Gastroesophageal sphincter (tissue), 4 donors: ENCODE results near the gene USF3. TPM values are rescaled to one million over a fixed set of nuclear protein-coding genes. Genes with fewer than 3 reads are reported as not detected.
A peak's percentile ranks its signal among the peaks of the same experiment; 100 is the strongest.

ENCODE experiments used
- ATAC-seq: fragments of 150-250 bp; one replicate; pipeline ENCODE4 v1.9.1; 2016; ENCODE audit warnings: mild to moderate bottlenecking, moderate library complexity
- H3K27ac ChIP-seq, 4 donors: fragments of 200-600 bp; sonication (generic) in 3 of 4; 1 replicate in 3 of 4; 2 replicates in 1 of 4; pipeline ENCODE4 v1.5.1; 2016 to 2019
- H3K27me3 ChIP-seq: fragments of 200-600 bp; sonication (generic); one replicate; pipeline ENCODE4 v1.5.1; 2019
- H3K36me3 ChIP-seq, 2 donors: fragments of 200-600 bp; sonication (generic); one replicate each; pipeline ENCODE4 v1.5.1; 2019; ENCODE audit warnings: control low read depth in 1 of 2
- H3K4me1 ChIP-seq, 3 donors: fragments of 200-600 bp; sonication (generic); 1 replicate in 2 of 3; 2 replicates in 1 of 3; pipeline ENCODE4 v1.5.1; 2016 to 2019; ENCODE audit warnings: control low read depth in 2 of 3
- H3K4me3 ChIP-seq, 2 donors: fragments of 200-600 bp; sonication (generic); one replicate each; pipeline ENCODE4 v1.5.1; 2019; ENCODE audit warnings: mild to moderate bottlenecking in 1 of 2, moderate library complexity in 1 of 2
- H3K9me3 ChIP-seq, 3 donors: fragments of 200-600 bp; sonication (generic); one replicate each; pipeline ENCODE4 v1.5.1; 2017 to 2019; ENCODE audit warnings: control low read depth in 2 of 3
- CTCF ChIP-seq, 4 experiments: fragments of 200-600 bp in 2 of 4; fragments of 450-650 bp in 2 of 4; sonication (generic) in 1 of 4; IDR thresholded peaks; one replicate each; pipeline ENCODE4 v1.5.1; 2017 to 2019; ENCODE audit warnings: antibody characterized with exemption in 4 of 4, mild to moderate bottlenecking in 2 of 4, moderate library complexity in 2 of 4
- EP300 ChIP-seq: sonication (generic); formaldehyde crosslinking; IDR thresholded peaks from one replicate; pipeline ENCODE4 v1.6.1; 2017; ENCODE audit warnings: antibody characterized with exemption, mild to moderate bottlenecking
- POLR2A ChIP-seq, 2 donors: fragments of 450-650 bp; IDR thresholded peaks; one replicate each; pipeline ENCODE4 v1.6.1; 2017; ENCODE audit warnings: antibody characterized with exemption in 2 of 2, mild to moderate bottlenecking in 2 of 2, moderate library complexity in 1 of 2
- POLR2AphosphoS5 ChIP-seq: sonication (generic); formaldehyde crosslinking; IDR thresholded peaks from one replicate; pipeline ENCODE4 v1.6.1; 2017; ENCODE audit warnings: antibody characterized with exemption
- WGBS, 2 donors: methylation state at CpG; one replicate each; pipeline ENCODE4 v1.1.5; 2018; ENCODE audit warnings: low coverage in 1 of 2; 5-methylcytosine and 5-hydroxymethylcytosine counted together
- total RNA-seq, 4 donors: library from RNA; depleted of rRNA; stranded (reverse); fragments of >200 nt; gene quantifications; one replicate each; pipeline ENCODE4 v1.1.0, GENCODE V29; 2016

Gene USF3
- 10 to 100 TPM; 27.3 to 33.2 (median 29.6) TPM for total RNA-seq

- H3K27ac ChIP-seq: peak within 1 kb of the TSS; percentile 98 to 100 (median 100)
- TF ChIP-seq CTCF (IDR thresholded peaks at IDR 0.05): peak in 1 of 4 experiments; percentile 47
- TF ChIP-seq POLR2A (IDR thresholded peaks at IDR 0.05): peak; percentile 50 to 66
- no peak for TF ChIP-seq EP300
- H3K27me3 ChIP-seq: no peaks in the 10 kb centered on the region
- ATAC-seq: peak; percentile 78
- no peaks in the 10 kb centered on the region for H3K36me3 ChIP-seq
- H3K4me1 ChIP-seq: peaks cover 8 to 67% (median 8%) of the 10 kb centered on the region in 3 donors
- peak within 1 kb of the TSS; percentile 86 to 98 for H3K4me3 ChIP-seq
- WGBS, 2 donors: 0% methylated on average over 7 to 8 of the region's 75 CpGs
- no peaks in the 10 kb centered on the region for H3K9me3 ChIP-seq
Observed at GRCh38 chr3:113695786-113696645, at the start of gene USF3. Gene USF3 (minus strand): TSS chr3:113696642. CDS start chr3:113674878, 21,764 bp downstream.

- H3K36me3 ChIP-seq: no peaks in the 10 kb centered on the region
- H3K4me3 ChIP-seq: peak within 1 kb of the TSS; percentile 79 to 83
- H3K27me3 ChIP-seq: no peaks in the 10 kb centered on the region
- no peaks in the 10 kb centered on the region for H3K9me3 ChIP-seq
- H3K4me1 ChIP-seq: peaks cover 12 to 71% (median 18%) of the 10 kb centered on the region in 3 donors
- peak within 1 kb of the TSS; percentile 90 to 97 (median 96) for H3K27ac ChIP-seq
- TF ChIP-seq POLR2A (IDR thresholded peaks at IDR 0.05) (peak; percentile 81 to 84), POLR2AphosphoS5 (peak; percentile 85), EP300 (no peak), CTCF (IDR thresholded peaks at IDR 0.05) (peak in 2 of 4 experiments; percentile 2 to 15)
- peak; percentile 95 for ATAC-seq
- 0% methylated on average over 13 to 15 of the region's 72 CpGs for WGBS, 2 donors
Observed at GRCh38 chr3:113745756-113746547, 49.5 kb upstream of the USF3 start, which contains the start of gene NAA50. Gene NAA50 (minus strand): TSS chr3:113746249. CDS start chr3:113745949, 300 bp downstream.

GRCh38 chr3:113744941-113745755, 48.7 kb upstream of the USF3 start:
- TF ChIP-seq POLR2AphosphoS5: peak; percentile 77
- TF ChIP-seq EP300: no peak
- TF ChIP-seq CTCF (IDR thresholded peaks at IDR 0.05): peak; percentile 33 to 76 (median 66)
- Histone ChIP-seq H3K4me3 (peak overlapping the region; percentile 79 to 83), H3K4me1 (peaks cover 12 to 76% (median 18%) of the 10 kb centered on the region in 3 donors), H3K27ac (peak overlapping the region; percentile 90 to 97 (median 96)), H3K9me3 (no peaks in the 10 kb centered on the region), H3K36me3 (no peaks in the 10 kb centered on the region), H3K27me3 (no peaks in the 10 kb centered on the region)
- 0 to 1% methylated on average over 15 to 26 of the region's 35 CpGs for WGBS, 2 donors
- ATAC-seq: peak; percentile 54

- no peaks in the 10 kb centered on the region for H3K36me3 ChIP-seq
- H3K4me1 ChIP-seq: peaks cover 12 to 76% (median 17%) of the 10 kb centered on the region in 3 donors
- H3K27me3 ChIP-seq: no peaks in the 10 kb centered on the region
- TF ChIP-seq POLR2A (IDR thresholded peaks at IDR 0.05) (no peak), CTCF (IDR thresholded peaks at IDR 0.05) (no peak), POLR2AphosphoS5 (no peak), EP300 (no peak)
- no peak for ATAC-seq
- no peaks in the 10 kb centered on the region for H3K9me3 ChIP-seq
- H3K27ac ChIP-seq: no peak overlapping the region
- no peak overlapping the region for H3K4me3 ChIP-seq
- WGBS, 2 donors: 59 to 71% methylated on average over 7 of the region's 7 CpGs
Observed at GRCh38 chr3:113743006-113743630, 46.7 kb upstream of the USF3 start.
